DMS53 (cell line): ENCODE results near the gene KRABD2.
"Not testable (repeated sequence)": the region's sequence is repeated elsewhere in the genome, so short reads cannot be mapped to it uniquely, and the experiment has no call there.

Experiments used
- DNase-seq: peaks from one replicate; lab custom pipeline; 2025; lab: John Stamatoyannopoulos, UW

The KRABD2 gene

GRCh38 chr17:8360751-8361150 lies 15.8 kb downstream of the KRABD2 start:
- no peak for DNase-seq

GRCh38 chr17:8360260-8360659 lies 16.2 kb downstream of the KRABD2 start:
- peak; percentile 68 for DNase-seq

- DNase-seq: peak; percentile 92
Observed at GRCh38 chr17:8359769-8360168, 16.7 kb downstream of the KRABD2 start.

- DNase-seq: no peak
Observed at GRCh38 chr17:8357910-8358309, 18.6 kb downstream of the KRABD2 start.

- no peak for DNase-seq
Observed at GRCh38 chr17:8354236-8354635, 22.3 kb downstream of the KRABD2 start.

GRCh38 chr17:8353736-8354135 lies 22.8 kb downstream of the KRABD2 start:
- no peak for DNase-seq

GRCh38 chr17:8350339-8350738 lies 26.2 kb downstream of the KRABD2 start:
- DNase-seq: no peak

GRCh38 chr17:8347001-8347400 lies 29.5 kb downstream of the KRABD2 start:
- DNase-seq: not testable (repeated sequence)

GRCh38 chr17:8345951-8346665 lies 30.4 kb downstream of the KRABD2 start:
- no peak for DNase-seq

GRCh38 chr17:8345052-8345690 lies 31.3 kb downstream of the KRABD2 start:
- no peak for DNase-seq

GRCh38 chr17:8341456-8341855 lies 35.0 kb downstream of the KRABD2 start:
- DNase-seq: no peak

- no peak for DNase-seq
Observed at GRCh38 chr17:8339540-8339939, 37.0 kb downstream of the KRABD2 start, which contains the start of gene ODF4. ODF4 (plus strand) TSS chr17:8339840; CDS start chr17:8340052, 212 bp downstream.

GRCh38 chr17:8338753-8339140 lies 37.8 kb downstream of the KRABD2 start:
- DNase-seq: no peak

- no peak for DNase-seq
Observed at GRCh38 chr17:8337802-8338752, 38.4 kb downstream of the KRABD2 start.

- DNase-seq: no peak
Observed at GRCh38 chr17:8333281-8333680, 43.2 kb downstream of the KRABD2 start.

GRCh38 chr17:8332688-8333087 lies 43.8 kb downstream of the KRABD2 start:
- peak; percentile 71 for DNase-seq

- no peak for DNase-seq
Observed at GRCh38 chr17:8332128-8332527, 44.4 kb downstream of the KRABD2 start.

GRCh38 chr17:8327303-8327649 lies 49.2 kb downstream of the KRABD2 start:
- DNase-seq: no peak
